Thyroid gland (tissue), 4 donors: ENCODE data around the gene SUGCT. TPM values are rescaled to one million over a fixed set of nuclear protein-coding genes. Genes with fewer than 3 reads are reported as not detected.

Experiments used
- DNase-seq, 2 donors: peaks; one replicate each; pipeline ENCODE4 v3.0.0-alpha.2; 2019
- H3K27ac ChIP-seq, 3 donors: fragments of 200-600 bp; sonication (generic); 1 replicate in 2 of 3; 2 replicates in 1 of 3; pipeline ENCODE4 v1.5.1; 2016 to 2019; ENCODE audit warnings: mild to moderate bottlenecking in 1 of 3, moderate library complexity in 1 of 3
- H3K27me3 ChIP-seq: fragments of 200-600 bp; sonication (generic); one replicate; pipeline ENCODE4 v1.5.1; 2019
- H3K36me3 ChIP-seq, 2 donors: fragments of 200-600 bp; sonication (generic); one replicate each; pipeline ENCODE4 v1.5.1; 2016 to 2019
- H3K4me1 ChIP-seq, 2 donors: fragments of 200-600 bp; sonication (generic); one replicate each; pipeline ENCODE4 v1.5.1; 2017 to 2019
- H3K4me3 ChIP-seq, 3 donors: fragments of 200-600 bp; sonication (generic); replicated peaks in 1 of 3; 1 replicate in 2 of 3; 2 replicates in 1 of 3; pipeline ENCODE4 v1.5.1; 2016; ENCODE audit warnings: mild to moderate bottlenecking in 1 of 3
- H3K9me3 ChIP-seq: fragments of 200-600 bp; sonication (generic); one replicate; pipeline ENCODE4 v1.5.1; 2017
- POLR2A ChIP-seq, 2 donors: fragments of 450-650 bp; IDR thresholded peaks; one replicate each; pipeline ENCODE4 v1.6.1; 2017; ENCODE audit warnings: antibody characterized with exemption in 2 of 2, mild to moderate bottlenecking in 2 of 2, moderate library complexity in 1 of 2
- WGBS, 2 donors: methylation state at CpG; one replicate each; pipeline ENCODE4 v1.1.5; 2017; 5-methylcytosine and 5-hydroxymethylcytosine counted together
- intact Hi-C: fragments of 100-400 bp; cut with DNase I; formaldehyde crosslinking; loops from one replicate; pipeline ENCODE4 v1.15.1; 2023
- total RNA-seq, 4 donors: library from RNA; depleted of rRNA; stranded (reverse); fragments of >200 nt; gene quantifications; one replicate each; pipeline ENCODE4 v1.2.3, GENCODE V29; 2016
- TF ChIP-seq, protein P1 (sequence below), 6 experiments: fragments of 200-600 bp in 3 of 6; fragments of 450-650 bp in 3 of 6; sonication (generic) in 3 of 6; IDR thresholded peaks; one replicate each; pipeline ENCODE4 v1.5.1; 2016 to 2019; ENCODE audit warnings: antibody characterized with exemption in 6 of 6, mild to moderate bottlenecking in 2 of 6, inconsistent platforms in 1 of 6, moderate library complexity in 1 of 6

Gene SUGCT
- total RNA-seq, 4 donors from 2014 or later, result 1.3 to 15.2 (median 3.2) TPM

GRCh38 chr7:40470091-40470592 is 335.3 kb downstream of the SUGCT start:
- H3K9me3 ChIP-seq, result no peaks in the 10 kb centered on the region
- peak overlapping the region; percentile 4 to 71 (median 33) for H3K27ac ChIP-seq
- peak in 1 of 2 donors; percentile 1 for DNase-seq
- intact Hi-C loops, result no loop called here
- H3K27me3 ChIP-seq, result no peaks in the 10 kb centered on the region
- peaks cover 8 to 18% of the 10 kb centered on the region in 2 donors for H3K4me1 ChIP-seq
- H3K4me3 ChIP-seq, result no peak overlapping the region
- TF ChIP-seq, protein P1, sequence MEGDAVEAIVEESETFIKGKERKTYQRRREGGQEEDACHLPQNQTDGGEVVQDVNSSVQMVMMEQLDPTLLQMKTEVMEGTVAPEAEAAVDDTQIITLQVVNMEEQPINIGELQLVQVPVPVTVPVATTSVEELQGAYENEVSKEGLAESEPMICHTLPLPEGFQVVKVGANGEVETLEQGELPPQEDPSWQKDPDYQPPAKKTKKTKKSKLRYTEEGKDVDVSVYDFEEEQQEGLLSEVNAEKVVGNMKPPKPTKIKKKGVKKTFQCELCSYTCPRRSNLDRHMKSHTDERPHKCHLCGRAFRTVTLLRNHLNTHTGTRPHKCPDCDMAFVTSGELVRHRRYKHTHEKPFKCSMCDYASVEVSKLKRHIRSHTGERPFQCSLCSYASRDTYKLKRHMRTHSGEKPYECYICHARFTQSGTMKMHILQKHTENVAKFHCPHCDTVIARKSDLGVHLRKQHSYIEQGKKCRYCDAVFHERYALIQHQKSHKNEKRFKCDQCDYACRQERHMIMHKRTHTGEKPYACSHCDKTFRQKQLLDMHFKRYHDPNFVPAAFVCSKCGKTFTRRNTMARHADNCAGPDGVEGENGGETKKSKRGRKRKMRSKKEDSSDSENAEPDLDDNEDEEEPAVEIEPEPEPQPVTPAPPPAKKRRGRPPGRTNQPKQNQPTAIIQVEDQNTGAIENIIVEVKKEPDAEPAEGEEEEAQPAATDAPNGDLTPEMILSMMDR (IDR thresholded peaks at IDR 0.05), result no peak
- no peak for TF ChIP-seq POLR2A (IDR thresholded peaks at IDR 0.05)
- no peaks in the 10 kb centered on the region for H3K36me3 ChIP-seq
- WGBS, 2 donors, result 57 to 62% methylated on average over 6 of the region's 6 CpGs

GRCh38 chr7:40470817-40471216 is 336.0 kb downstream of the SUGCT start:
- Histone ChIP-seq H3K27ac (peak overlapping the region in 2 of 3 donors; percentile 33 to 71), H3K27me3 (no peaks in the 10 kb centered on the region), H3K4me3 (no peak overlapping the region), H3K36me3 (no peaks in the 10 kb centered on the region), H3K9me3 (no peaks in the 10 kb centered on the region), H3K4me1 (peaks cover 8 to 18% of the 10 kb centered on the region in 2 donors)
- TF ChIP-seq POLR2A (IDR thresholded peaks at IDR 0.05), result no peak
- TF ChIP-seq, protein P1 (IDR thresholded peaks at IDR 0.05), result no peak
- DNase-seq, result no peak
- 32 to 44% methylated on average over 1 of the region's 1 CpG for WGBS, 2 donors
- intact Hi-C loops, result no loop called here

DNA sequence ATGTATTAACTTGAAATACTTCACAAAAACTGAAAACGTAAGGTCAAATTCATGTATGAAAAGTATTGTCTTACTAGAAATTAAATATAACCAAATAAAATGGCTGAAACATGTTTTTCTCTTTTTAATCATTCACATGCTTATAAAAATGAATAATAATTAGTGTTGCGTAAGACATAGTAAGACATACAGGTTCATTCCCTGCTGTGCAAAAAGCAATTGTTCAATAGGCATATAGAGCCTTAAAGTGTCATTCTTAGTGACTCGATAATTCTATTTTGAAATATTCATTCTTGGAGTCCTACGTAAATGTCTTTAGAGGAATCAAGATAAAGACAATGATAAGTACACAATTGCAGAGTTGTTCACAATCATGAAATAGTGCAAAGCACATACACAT is 337.1 kb downstream of the SUGCT start:
- H3K36me3 ChIP-seq, result no peaks in the 10 kb centered on the region
- H3K9me3 ChIP-seq, result no peaks in the 10 kb centered on the region
- no peak overlapping the region for H3K4me3 ChIP-seq
- H3K27me3 ChIP-seq, result no peaks in the 10 kb centered on the region
- WGBS, 2 donors, result 97% methylated on average over 4 of the region's 4 CpGs
- H3K27ac ChIP-seq, result no peak overlapping the region
- peaks cover 8 to 18% of the 10 kb centered on the region in 2 donors for H3K4me1 ChIP-seq
- intact Hi-C loops, result no loop called here
- DNase-seq, result no peak
- TF ChIP-seq, protein P1 (IDR thresholded peaks at IDR 0.05), result no peak
- no peak for TF ChIP-seq POLR2A (IDR thresholded peaks at IDR 0.05)

DNA sequence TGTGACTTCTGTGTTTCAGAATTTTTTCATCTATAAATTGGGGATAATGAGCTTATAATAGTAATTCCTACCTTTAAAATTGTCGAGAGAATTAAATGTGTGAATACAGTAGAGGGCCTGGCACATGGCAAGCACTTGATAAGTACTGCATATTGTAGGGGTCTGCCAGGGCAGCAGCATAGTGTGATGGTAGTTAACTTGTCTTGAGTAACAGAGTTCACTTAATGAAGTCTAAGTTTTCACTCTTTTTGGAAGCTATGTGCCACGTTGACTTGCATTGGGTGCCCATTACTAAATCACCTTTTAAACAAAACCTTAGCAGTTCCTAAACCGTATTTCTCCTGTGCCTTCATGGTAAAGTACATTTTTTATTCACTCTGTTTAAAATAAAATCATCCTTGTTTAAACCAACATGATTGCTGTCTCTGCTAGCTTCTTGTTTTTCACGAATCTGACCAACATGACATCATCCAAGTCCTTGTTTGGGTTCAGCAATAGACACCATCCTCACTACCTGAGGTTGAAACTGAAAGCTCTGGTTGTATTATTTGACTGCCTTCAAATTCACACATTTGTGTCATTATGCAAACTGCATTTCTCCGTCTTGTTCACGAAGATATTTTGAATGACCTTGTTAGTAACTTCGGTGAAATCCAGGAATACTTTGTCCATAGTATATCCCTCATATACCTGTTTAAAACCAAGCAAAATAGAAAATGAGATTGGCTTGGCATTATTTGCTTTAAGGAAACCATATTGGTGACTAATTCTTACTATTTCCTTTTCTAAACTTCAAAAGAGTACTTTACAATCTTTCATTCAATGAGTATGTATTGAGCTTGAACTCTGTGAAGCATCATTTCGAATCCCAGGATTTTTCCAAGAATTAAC is 340.2 kb downstream of the SUGCT start:
- no peaks in the 10 kb centered on the region for H3K36me3 ChIP-seq
- no peak overlapping the region for H3K27ac ChIP-seq
- intact Hi-C loops, result no loop called here
- H3K4me1 ChIP-seq, result peaks cover 4 to 8% of the 10 kb centered on the region in 2 donors
- no peaks in the 10 kb centered on the region for H3K9me3 ChIP-seq
- TF ChIP-seq, protein P1 (IDR thresholded peaks at IDR 0.05), result no peak
- TF ChIP-seq POLR2A (IDR thresholded peaks at IDR 0.05), result no peak
- no peaks in the 10 kb centered on the region for H3K27me3 ChIP-seq
- H3K4me3 ChIP-seq, result no peak overlapping the region
- DNase-seq, result no peak
- WGBS, 2 donors, result 78 to 93% methylated on average over 8 of the region's 8 CpGs

- Histone ChIP-seq H3K4me3 (no peak overlapping the region), H3K9me3 (no peaks in the 10 kb centered on the region), H3K4me1 (peaks cover 0 to 3% of the 10 kb centered on the region in 2 donors), H3K27me3 (no peaks in the 10 kb centered on the region), H3K27ac (no peak overlapping the region), H3K36me3 (no peaks in the 10 kb centered on the region)
- WGBS, 2 donors, result 77 to 78% methylated on average over 1 of the region's 1 CpG
- DNase-seq, result no peak
- TF ChIP-seq POLR2A (IDR thresholded peaks at IDR 0.05), result no peak
- TF ChIP-seq, protein P1 (IDR thresholded peaks at IDR 0.05), result no peak
- intact Hi-C loops, result no loop called here
Observed at GRCh38 chr7:40475681-40475982, 340.8 kb downstream of the SUGCT start.
